HCT116 (cell line): Measurements from ENCODE around the gene CD58. TPM values are rescaled to one million over a fixed set of nuclear protein-coding genes. Genes with fewer than 3 reads are reported as not detected.

Source experiments
- ATAC-seq: fragments of 200-7000 bp; cut with Tn5 transposase; 2 replicates; pipeline ENCODE4 v1.9.1; 2020; ENCODE audit warnings: mild to moderate bottlenecking, moderate library complexity
- BruUV-seq: library from RNA; stranded (reverse); fragments of 400-500 nt; replicated peaks from 2 replicates; lab custom pipeline; 2021; lab: Mats Ljungman, UMichigan
- CTCF ChIA-PET: fragments of 300-600 bp; sonication (Branson Sonifier 250); formaldehyde crosslinking; loops from one replicate; lab custom pipeline; 2021; ENCODE audit warnings: antibody characterized with exemption; lab: Charles Lee
- POLR2A ChIA-PET: fragments of 300-600, 350-600 bp; sonication (Branson Sonifier 250); formaldehyde crosslinking; loops from one replicate; lab custom pipeline; 2021; ENCODE audit warnings: antibody characterized with exemption; lab: Charles Lee
- RAD21 ChIA-PET, 2 experiments: fragments of 300-600 bp; sonication (Branson Sonifier 250); formaldehyde crosslinking; loops; one replicate each; lab custom pipeline; 2023; ENCODE audit warnings: low total read pairs in 2 of 2; ENCODE audit not compliant: uncharacterized antibody in 2 of 2, unreplicated experiment in 2 of 2, low non-redundant PET in 1 of 2; lab: Charles Lee
- DNase-seq: peaks from one replicate; pipeline ENCODE4 v3.0.0-alpha.2; 2010; ENCODE audit warnings: low read depth, low spot score
- H2AFZ ChIP-seq: fragments of 200-600 bp; shearing (Covaris generic), sonication (generic); 2 replicates; pipeline ENCODE4 v1.6.1; 2017; ENCODE audit warnings: low read depth, mixed run types, mixed read lengths, antibody characterized with exemption, low read length; ENCODE audit not compliant: poor library complexity, severe bottlenecking
- H3K27ac ChIP-seq: 2 replicates; pipeline ENCODE4 v1.5.1; 2012; ENCODE audit warnings: low read depth, low read length
- H3K27me3 ChIP-seq: fragments of 200-600 bp; sonication (generic); 2 replicates; pipeline ENCODE4 v1.6.1; 2016; ENCODE audit warnings: mixed run types, low read length, mixed read lengths; ENCODE audit not compliant: insufficient read depth
- H3K36me3 ChIP-seq, 2 experiments: fragments of 200-500 bp in 1 of 2; fragments of 200-600 bp in 1 of 2; sonication (Bioruptor generic) in 1 of 2; sonication (generic) in 1 of 2; 2 replicates each; pipeline versions ENCODE4 v1.5.1 to v1.6.1; 2014 to 2016; ENCODE audit warnings: low read length in 2 of 2, inconsistent platforms in 1 of 2, mixed read lengths in 1 of 2, mixed run types in 1 of 2; ENCODE audit not compliant: insufficient read depth in 2 of 2, control insufficient read depth in 1 of 2
- H3K4me1 ChIP-seq, 2 experiments: fragments of 200-600 bp in 1 of 2; sonication (generic) in 1 of 2; 2 replicates each; pipeline versions ENCODE4 v1.5.1 to v1.6.1; 2012 to 2017; ENCODE audit warnings: low read length in 2 of 2, inconsistent platforms in 1 of 2, mild to moderate bottlenecking in 1 of 2, mixed read lengths in 1 of 2, mixed run types in 1 of 2, moderate library complexity in 1 of 2; ENCODE audit not compliant: insufficient read depth in 2 of 2, control insufficient read depth in 1 of 2
- H3K4me2 ChIP-seq: fragments of 200-600 bp; sonication (generic); 2 replicates; pipeline ENCODE4 v1.6.1; 2017; ENCODE audit warnings: mixed run types, low read length, mixed read lengths
- H3K4me3 ChIP-seq, 2 experiments: fragments of 200-600 bp in 1 of 2; sonication (generic) in 1 of 2; replicated peaks in 1 of 2; 2 replicates each; pipeline ENCODE4 v1.5.1; 2011 to 2016; ENCODE audit warnings: low read length in 2 of 2, control low read depth in 1 of 2, low read depth in 1 of 2, mild to moderate bottlenecking in 1 of 2, mixed read lengths in 1 of 2, mixed run types in 1 of 2
- H3K79me2 ChIP-seq: fragments of 200-600 bp; sonication (generic); 2 replicates; pipeline ENCODE4 v1.6.1; 2017; ENCODE audit warnings: mild to moderate bottlenecking, mixed run types, low read length, moderate library complexity, mixed read lengths; ENCODE audit not compliant: insufficient read depth
- H3K9ac ChIP-seq: fragments of 200-600 bp; sonication (generic); 2 replicates; pipeline ENCODE4 v1.6.1; 2016; ENCODE audit warnings: low read length, mixed read lengths
- H3K9me2 ChIP-seq: fragments of 200-600 bp; sonication (generic), shearing (Covaris generic); 2 replicates; pipeline ENCODE4 v1.6.1; 2017; ENCODE audit warnings: mixed run types, mild to moderate bottlenecking, moderate library complexity; ENCODE audit not compliant: insufficient read depth
- H3K9me3 ChIP-seq, 2 experiments: fragments of 200-500 bp in 1 of 2; fragments of 200-600 bp in 1 of 2; sonication (Bioruptor generic) in 1 of 2; sonication (generic) in 1 of 2; 2 replicates each; pipeline ENCODE4 v1.6.1; 2014 to 2017; ENCODE audit warnings: low read length in 2 of 2, mixed read lengths in 2 of 2, inconsistent platforms in 1 of 2, low read depth in 1 of 2, mild to moderate bottlenecking in 1 of 2, mixed run types in 1 of 2, moderate library complexity in 1 of 2; ENCODE audit not compliant: control insufficient read depth in 1 of 2, insufficient read depth in 1 of 2
- H4K20me1 ChIP-seq: fragments of 200-600 bp; sonication (generic), shearing (Covaris generic); 2 replicates; pipeline ENCODE4 v1.6.1; 2017; ENCODE audit warnings: mixed run types, mild to moderate bottlenecking, moderate library complexity; ENCODE audit not compliant: insufficient read depth
- CBX3 ChIP-seq: IDR thresholded peaks from 2 replicates; pipeline ENCODE4 v1.6.1; 2012; ENCODE audit warnings: low read depth
- EZH2 ChIP-seq: fragments of 200-600 bp; sonication (generic); IDR thresholded peaks from 2 replicates; pipeline ENCODE4 v1.6.1; 2017; ENCODE audit warnings: antibody characterized with exemption, mixed run types
- JUND ChIP-seq: IDR thresholded peaks from 2 replicates; pipeline ENCODE4 v1.6.1; 2012
- SIN3A ChIP-seq: IDR thresholded peaks from 2 replicates; pipeline ENCODE4 v1.6.1; 2012; ENCODE audit warnings: low read depth
- intact Hi-C: fragments of 100-400 bp; cut with micrococcal nuclease; formaldehyde crosslinking; loops from 2 replicates; pipeline ENCODE4 v1.10.0; 2022
- total RNA-seq: library from RNA; stranded (reverse); gene quantifications from one replicate; pipeline ENCODE4 v1.2.1, GENCODE V29; 2021; ENCODE audit not compliant: unreplicated experiment
- TF ChIP-seq, protein P1 (sequence below): IDR thresholded peaks from 2 replicates; pipeline ENCODE4 v1.6.1; 2011; ENCODE audit warnings: mild to moderate bottlenecking, low read length, moderate library complexity; ENCODE audit not compliant: insufficient replicate concordance; ENCODE audit errors: extremely low read depth
- TF ChIP-seq, protein P2 (sequence below): IDR thresholded peaks from 2 replicates; pipeline ENCODE4 v1.6.1; 2012
- TF ChIP-seq, protein P3 (sequence below): IDR thresholded peaks from 2 replicates; pipeline ENCODE4 v1.6.1; 2012; ENCODE audit warnings: low read depth
- TF ChIP-seq, protein P4 (sequence below), 3 experiments: fragments of 200-600 bp in 1 of 3; sonication (generic) in 1 of 3; IDR thresholded peaks in 2 of 3; conservative IDR thresholded peaks in 1 of 3; 2 replicates each; pipeline ENCODE4 v1.5.1; 2012 to 2017; ENCODE audit warnings: low read depth in 2 of 3, low read length in 2 of 3, antibody characterized with exemption in 1 of 3, borderline replicate concordance in 1 of 3, control low read depth in 1 of 3, mild to moderate bottlenecking in 1 of 3, mixed read lengths in 1 of 3, mixed run types in 1 of 3, moderate library complexity in 1 of 3; ENCODE audit not compliant: insufficient read depth in 1 of 3
- TF ChIP-seq, protein P5 (sequence below): IDR thresholded peaks from 2 replicates; pipeline ENCODE4 v1.6.1; 2012

CD58 gene
- total RNA-seq, 1 experiment from 2014 or later: 18.0 TPM

DNA sequence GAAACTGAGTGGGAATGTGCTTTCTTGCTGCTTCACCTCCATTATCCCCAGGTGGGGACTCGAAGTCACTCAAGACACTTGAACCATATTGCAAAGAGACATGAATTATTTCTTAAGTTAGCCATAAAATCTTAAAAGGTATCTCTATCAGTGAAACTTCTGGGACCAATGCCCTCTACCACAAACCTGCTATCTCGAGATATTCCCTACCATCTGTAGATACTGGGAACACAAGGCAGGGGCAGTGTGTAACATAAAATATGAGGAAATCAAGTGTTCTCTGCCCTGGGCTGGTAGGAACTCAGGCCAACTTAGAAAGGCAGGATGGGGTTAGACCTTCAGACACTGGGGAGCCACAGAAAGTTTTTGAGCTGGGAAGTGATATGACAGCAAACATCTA is 1.3 kb upstream of the CD58 start (continued):
- TF ChIP-seq, protein P1, sequence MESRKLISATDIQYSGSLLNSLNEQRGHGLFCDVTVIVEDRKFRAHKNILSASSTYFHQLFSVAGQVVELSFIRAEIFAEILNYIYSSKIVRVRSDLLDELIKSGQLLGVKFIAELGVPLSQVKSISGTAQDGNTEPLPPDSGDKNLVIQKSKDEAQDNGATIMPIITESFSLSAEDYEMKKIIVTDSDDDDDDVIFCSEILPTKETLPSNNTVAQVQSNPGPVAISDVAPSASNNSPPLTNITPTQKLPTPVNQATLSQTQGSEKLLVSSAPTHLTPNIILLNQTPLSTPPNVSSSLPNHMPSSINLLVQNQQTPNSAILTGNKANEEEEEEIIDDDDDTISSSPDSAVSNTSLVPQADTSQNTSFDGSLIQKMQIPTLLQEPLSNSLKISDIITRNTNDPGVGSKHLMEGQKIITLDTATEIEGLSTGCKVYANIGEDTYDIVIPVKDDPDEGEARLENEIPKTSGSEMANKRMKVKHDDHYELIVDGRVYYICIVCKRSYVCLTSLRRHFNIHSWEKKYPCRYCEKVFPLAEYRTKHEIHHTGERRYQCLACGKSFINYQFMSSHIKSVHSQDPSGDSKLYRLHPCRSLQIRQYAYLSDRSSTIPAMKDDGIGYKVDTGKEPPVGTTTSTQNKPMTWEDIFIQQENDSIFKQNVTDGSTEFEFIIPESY: no peak
- no peak for TF ChIP-seq JUND
- TF ChIP-seq, protein P2, sequence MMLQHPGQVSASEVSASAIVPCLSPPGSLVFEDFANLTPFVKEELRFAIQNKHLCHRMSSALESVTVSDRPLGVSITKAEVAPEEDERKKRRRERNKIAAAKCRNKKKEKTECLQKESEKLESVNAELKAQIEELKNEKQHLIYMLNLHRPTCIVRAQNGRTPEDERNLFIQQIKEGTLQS: no peak
- TF ChIP-seq EZH2: no peak
- TF ChIP-seq, protein P3, sequence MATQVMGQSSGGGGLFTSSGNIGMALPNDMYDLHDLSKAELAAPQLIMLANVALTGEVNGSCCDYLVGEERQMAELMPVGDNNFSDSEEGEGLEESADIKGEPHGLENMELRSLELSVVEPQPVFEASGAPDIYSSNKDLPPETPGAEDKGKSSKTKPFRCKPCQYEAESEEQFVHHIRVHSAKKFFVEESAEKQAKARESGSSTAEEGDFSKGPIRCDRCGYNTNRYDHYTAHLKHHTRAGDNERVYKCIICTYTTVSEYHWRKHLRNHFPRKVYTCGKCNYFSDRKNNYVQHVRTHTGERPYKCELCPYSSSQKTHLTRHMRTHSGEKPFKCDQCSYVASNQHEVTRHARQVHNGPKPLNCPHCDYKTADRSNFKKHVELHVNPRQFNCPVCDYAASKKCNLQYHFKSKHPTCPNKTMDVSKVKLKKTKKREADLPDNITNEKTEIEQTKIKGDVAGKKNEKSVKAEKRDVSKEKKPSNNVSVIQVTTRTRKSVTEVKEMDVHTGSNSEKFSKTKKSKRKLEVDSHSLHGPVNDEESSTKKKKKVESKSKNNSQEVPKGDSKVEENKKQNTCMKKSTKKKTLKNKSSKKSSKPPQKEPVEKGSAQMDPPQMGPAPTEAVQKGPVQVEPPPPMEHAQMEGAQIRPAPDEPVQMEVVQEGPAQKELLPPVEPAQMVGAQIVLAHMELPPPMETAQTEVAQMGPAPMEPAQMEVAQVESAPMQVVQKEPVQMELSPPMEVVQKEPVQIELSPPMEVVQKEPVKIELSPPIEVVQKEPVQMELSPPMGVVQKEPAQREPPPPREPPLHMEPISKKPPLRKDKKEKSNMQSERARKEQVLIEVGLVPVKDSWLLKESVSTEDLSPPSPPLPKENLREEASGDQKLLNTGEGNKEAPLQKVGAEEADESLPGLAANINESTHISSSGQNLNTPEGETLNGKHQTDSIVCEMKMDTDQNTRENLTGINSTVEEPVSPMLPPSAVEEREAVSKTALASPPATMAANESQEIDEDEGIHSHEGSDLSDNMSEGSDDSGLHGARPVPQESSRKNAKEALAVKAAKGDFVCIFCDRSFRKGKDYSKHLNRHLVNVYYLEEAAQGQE: no peak

DNA sequence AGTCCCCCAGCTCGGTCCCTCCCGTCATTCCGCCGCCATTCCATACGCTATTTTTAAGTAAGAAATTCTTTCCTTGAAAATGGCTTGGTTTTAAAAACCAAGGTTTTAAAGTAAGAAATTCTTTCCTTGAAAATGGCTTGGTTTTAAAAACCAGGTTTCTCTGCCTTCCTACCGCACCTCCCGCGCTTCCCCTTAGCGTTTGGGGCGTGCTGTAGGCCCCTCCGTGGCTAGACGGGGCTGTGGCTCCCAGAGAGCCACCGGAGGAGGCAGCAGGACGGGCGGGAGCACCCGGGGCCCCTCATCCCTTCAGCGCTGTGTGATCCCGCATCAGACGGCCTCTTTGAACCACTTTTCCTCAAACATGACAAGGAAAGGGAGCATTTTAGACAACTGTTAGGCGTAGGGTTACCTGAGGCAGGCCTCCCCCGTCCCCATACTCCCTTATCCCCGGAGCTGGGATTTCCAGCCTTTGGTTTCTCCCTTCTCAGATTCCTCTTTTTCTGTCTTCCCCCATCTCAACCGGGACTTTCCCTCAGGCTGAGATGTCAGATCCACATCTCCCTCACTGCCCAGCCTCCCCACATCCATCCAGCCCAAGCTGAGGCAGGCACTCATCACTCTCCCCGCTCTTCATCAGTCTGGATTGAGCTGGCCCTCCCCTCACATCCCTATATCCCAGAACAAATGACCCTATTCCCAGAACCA is 541 bp upstream of the CD58 start:
- Histone ChIP-seq H4K20me1 (no peaks in the 10 kb centered on the region), H3K4me2 (peak overlapping the region; percentile 86), H3K9me3 (no peaks in the 10 kb centered on the region), H3K9ac (peak overlapping the region; percentile 93), H3K36me3 (no peaks in the 10 kb centered on the region), H3K9me2 (no peaks in the 10 kb centered on the region), H3K27me3 (no peaks in the 10 kb centered on the region), H2AFZ (no peak overlapping the region), H3K4me1 (peaks cover 17 to 32% of the 10 kb centered on the region in 2 experiments), H3K4me3 (peak overlapping the region; percentile 75 to 88), H3K79me2 (peaks cover 28% of the 10 kb centered on the region), H3K27ac (peak overlapping the region; percentile 93)
- BruUV-seq: TSS peak; percentile 85
- DNase-seq: no peak
- ChIA-PET CTCF (interaction anchor here (1.0 to 1.5 kb wide), 2 partner anchors 24 to 101 kb away, joined by 3 to 6 read pairs; no protein-coding TSS in a partner anchor), POLR2A (no interaction called here), RAD21 (no interaction called here)
- intact Hi-C loops: loop anchor here (2.0 to 10.0 kb wide), 3 partner anchors 64 to 433 kb away; no protein-coding TSS in a partner anchor
- no peak for ATAC-seq
- TF ChIP-seq, protein P4, sequence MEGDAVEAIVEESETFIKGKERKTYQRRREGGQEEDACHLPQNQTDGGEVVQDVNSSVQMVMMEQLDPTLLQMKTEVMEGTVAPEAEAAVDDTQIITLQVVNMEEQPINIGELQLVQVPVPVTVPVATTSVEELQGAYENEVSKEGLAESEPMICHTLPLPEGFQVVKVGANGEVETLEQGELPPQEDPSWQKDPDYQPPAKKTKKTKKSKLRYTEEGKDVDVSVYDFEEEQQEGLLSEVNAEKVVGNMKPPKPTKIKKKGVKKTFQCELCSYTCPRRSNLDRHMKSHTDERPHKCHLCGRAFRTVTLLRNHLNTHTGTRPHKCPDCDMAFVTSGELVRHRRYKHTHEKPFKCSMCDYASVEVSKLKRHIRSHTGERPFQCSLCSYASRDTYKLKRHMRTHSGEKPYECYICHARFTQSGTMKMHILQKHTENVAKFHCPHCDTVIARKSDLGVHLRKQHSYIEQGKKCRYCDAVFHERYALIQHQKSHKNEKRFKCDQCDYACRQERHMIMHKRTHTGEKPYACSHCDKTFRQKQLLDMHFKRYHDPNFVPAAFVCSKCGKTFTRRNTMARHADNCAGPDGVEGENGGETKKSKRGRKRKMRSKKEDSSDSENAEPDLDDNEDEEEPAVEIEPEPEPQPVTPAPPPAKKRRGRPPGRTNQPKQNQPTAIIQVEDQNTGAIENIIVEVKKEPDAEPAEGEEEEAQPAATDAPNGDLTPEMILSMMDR (IDR thresholded peaks at IDR 0.05 in 2 of 3, conservative IDR thresholded peaks at IDR 0.05 in 1 of 3; ENCODE audit: borderline replicate concordance in 1 of 3, insufficient read depth in 1 of 3, low read depth in 2 of 3, low read length in 2 of 3): no peak
- no peak for TF ChIP-seq SIN3A
- TF ChIP-seq, protein P5, sequence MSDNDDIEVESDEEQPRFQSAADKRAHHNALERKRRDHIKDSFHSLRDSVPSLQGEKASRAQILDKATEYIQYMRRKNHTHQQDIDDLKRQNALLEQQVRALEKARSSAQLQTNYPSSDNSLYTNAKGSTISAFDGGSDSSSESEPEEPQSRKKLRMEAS: no peak
- TF ChIP-seq CBX3: no peak
- TF ChIP-seq, protein P2: no peak
- TF ChIP-seq EZH2: no peak
- TF ChIP-seq, protein P3: no peak
